HG02884 (cell line): ENCODE data around the gene PIGN.
"Not testable (repeated sequence)": the region's sequence is repeated elsewhere in the genome, so short reads cannot be mapped to it uniquely, and the experiment has no call there.

Experiments
- ATAC-seq: cut with Tn5 transposase; IDR thresholded peaks from one replicate; pipeline ENCODE4 v1.9.1; 2021; ENCODE audit warnings: mild to moderate bottlenecking, moderate library complexity; ENCODE audit not compliant: unreplicated experiment

The PIGN gene

GRCh38 chr18:62064361-62064760 lies 122.5 kb downstream of the PIGN start:
- no peak for ATAC-seq

- no peak for ATAC-seq
Measured at GRCh38 chr18:62061821-62062478, 124.9 kb downstream of the PIGN start.

GRCh38 chr18:62060820-62061219 lies 126.0 kb downstream of the PIGN start:
- ATAC-seq: no peak

GRCh38 chr18:62054929-62055498 lies 131.8 kb downstream of the PIGN start:
- ATAC-seq: no peak

GRCh38 chr18:62048279-62048678 lies 138.6 kb downstream of the PIGN start:
- ATAC-seq: no peak

- no peak for ATAC-seq
Measured at GRCh38 chr18:62045316-62045715, 141.5 kb downstream of the PIGN start.

- ATAC-seq: no peak
Measured at GRCh38 chr18:62044490-62045000, 142.3 kb downstream of the PIGN start.

GRCh38 chr18:62037989-62038778 lies 148.7 kb downstream of the PIGN start:
- ATAC-seq: no peak

GRCh38 chr18:62037012-62037742 lies 149.7 kb downstream of the PIGN start:
- no peak for ATAC-seq

- ATAC-seq: not testable (repeated sequence)
Measured at GRCh38 chr18:62034286-62034685, 152.6 kb downstream of the PIGN start.

GRCh38 chr18:62033756-62034155 lies 153.1 kb downstream of the PIGN start:
- no peak for ATAC-seq

GRCh38 chr18:62033207-62033606 lies 153.6 kb downstream of the PIGN start:
- ATAC-seq: no peak

- ATAC-seq: no peak
Measured at GRCh38 chr18:62030091-62030985, 156.5 kb downstream of the PIGN start.

- no peak for ATAC-seq
Measured at GRCh38 chr18:62028715-62029114, 158.1 kb downstream of the PIGN start.

- ATAC-seq: no peak
Measured at GRCh38 chr18:62027914-62028520, 158.8 kb downstream of the PIGN start.

GRCh38 chr18:62026586-62026985 lies 160.3 kb downstream of the PIGN start:
- ATAC-seq: no peak

GRCh38 chr18:62024983-62025382 lies 161.9 kb downstream of the PIGN start:
- ATAC-seq: no peak

GRCh38 chr18:62023536-62023935 lies 163.3 kb downstream of the PIGN start:
- ATAC-seq: no peak

GRCh38 chr18:62018759-62019041 lies 168.2 kb downstream of the PIGN start:
- no peak for ATAC-seq
